ENCODE measurements around the gene NBAS.

The NBAS gene

DNA sequence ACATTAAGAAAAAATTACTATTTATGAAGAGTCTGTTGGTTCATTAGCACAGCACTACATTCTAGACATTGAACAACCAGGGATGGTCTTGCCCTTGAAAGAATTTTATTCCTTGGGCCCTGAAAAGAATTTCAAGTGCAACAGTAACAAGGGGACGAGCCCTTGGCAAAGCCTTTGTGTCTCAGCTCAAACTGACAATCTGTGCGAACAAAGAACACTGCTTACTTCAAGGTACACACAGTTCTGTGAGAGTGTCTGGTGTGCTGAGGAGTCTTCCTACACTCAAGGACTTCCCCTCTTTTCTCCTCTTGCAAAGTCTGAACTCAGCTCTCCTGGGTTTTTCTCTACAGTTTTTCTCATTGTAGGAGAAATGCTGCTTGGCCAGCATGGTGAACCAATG lies 373.4 kb downstream of the NBAS start:
- DNase-seq = no peak

DNA sequence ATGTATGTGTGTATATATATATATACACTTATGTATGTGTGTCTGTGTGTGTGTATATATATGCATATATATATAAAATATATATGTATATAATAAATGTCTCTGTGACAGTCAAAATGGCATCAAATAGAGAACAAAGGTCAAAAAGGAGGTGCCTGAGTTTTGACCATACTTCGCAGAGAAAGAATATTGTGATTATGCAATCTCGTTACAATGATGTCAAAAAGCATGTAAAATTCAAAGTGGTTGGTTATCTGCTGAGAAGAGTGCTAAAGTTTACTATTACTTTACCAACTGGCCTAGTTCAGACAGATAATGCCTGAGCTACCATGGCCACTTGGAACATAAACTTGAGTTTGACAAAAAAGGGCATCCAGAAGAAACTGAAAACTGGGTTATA lies 375.0 kb downstream of the NBAS start:
- no peak for DNase-seq

DNA sequence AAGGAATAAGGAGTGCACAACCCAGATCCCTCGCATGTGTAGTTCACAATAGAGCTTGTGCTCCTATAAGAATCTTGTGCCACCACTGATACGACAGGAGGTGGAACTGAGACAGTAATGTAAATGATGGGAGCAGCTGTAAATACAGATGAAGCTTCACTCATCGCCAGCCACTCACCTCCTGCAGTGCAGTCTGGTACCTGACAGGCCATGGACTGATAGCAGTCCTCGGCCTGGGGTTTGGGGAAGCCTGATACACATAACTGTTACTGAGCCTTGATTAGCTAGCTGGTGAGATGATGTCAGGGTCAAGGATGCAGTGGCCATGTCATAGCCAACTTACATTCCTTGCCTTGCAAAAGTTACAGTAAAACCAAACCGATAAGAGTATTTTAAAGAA lies 376.6 kb downstream of the NBAS start:
- DNase-seq = no peak

DNA sequence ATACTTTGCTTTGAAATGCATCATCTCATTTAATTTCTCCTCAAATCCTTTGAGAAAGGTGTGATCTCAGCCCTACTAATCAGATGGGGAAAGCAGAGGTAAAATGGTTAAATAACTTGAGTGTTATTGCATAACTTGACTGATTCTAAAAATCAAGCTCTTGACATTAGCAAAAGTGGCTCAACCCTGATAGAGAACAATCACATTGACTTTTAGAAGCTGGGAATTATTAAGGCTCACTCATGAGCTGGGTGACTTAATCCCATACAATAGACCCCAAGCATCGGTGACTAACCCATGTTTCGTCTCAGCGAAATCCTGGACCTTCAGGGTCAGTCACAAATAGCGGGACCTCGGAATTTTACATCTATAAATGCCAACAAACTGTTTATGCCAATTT lies 378.9 kb downstream of the NBAS start:
- no peak for DNase-seq

DNA sequence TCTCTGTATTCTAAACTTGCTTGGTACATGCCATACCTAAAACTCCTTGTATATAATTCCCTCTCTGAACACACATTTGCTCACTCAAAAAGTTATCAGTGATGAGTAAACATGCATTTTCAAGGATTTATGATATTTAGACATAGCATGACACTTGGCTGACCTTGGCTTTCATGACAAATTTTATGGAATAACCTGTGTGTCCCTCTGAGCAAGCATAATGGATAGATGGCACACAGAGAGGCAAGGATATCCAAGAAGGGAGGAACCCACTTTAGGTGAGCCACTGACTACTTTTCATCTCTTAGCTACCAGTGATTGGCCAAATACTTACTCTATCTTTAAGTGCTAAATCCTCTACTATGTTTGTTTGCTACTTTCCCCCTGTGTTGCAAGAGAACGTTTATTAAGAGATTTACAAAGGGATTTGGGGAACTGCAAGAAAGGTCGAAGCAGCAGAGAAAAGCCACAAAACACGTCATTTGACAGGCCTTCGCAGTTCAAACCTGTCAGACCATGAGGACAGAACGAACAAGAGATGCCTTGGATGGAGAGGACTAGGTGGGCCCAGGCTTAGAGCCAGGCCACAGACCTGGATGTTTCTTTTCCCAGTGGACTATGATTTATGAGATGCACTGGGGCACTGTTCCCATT lies 379.9 kb downstream of the NBAS start:
- no peak for DNase-seq

DNA sequence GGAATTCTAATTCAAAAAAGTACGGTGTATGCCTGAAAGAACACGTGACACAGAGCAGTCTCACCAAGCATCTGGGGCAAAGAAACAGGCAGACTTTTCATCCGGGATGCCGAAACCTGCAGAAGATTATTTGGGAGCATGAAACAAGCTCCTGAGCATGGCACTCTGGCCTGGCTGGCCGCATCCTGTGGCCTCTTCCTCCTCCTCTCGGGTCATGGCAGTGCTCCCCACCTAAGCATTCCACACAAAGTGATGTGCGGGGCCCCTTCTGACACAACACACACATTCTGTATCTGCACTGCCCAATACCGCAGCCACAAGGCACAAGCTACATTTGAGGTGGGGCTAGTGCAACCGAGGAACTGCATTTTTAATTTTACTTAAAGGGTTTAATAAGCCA lies 380.8 kb downstream of the NBAS start:
- no peak for DNase-seq

DNA sequence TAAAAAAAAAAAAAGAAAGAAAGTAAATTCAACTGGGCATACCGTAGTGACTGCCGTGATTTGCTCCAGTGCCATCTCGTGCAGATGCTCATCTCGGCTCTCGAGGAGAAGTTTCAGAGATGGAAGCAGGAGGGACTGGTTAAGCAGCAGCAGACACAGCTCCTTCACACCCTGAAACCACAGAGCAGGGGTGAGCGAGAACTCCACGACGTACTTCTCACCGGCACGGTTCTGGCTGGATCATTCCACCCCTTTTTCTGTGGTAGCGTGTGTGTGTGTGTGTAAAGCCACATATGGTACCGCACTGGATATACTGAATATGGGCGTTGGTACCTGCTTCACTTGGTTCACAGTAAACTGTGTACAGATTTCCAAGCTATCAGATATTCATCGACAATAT lies 382.2 kb downstream of the NBAS start:
- peak in 1 of 2 donors; percentile 5 for DNase-seq

DNA sequence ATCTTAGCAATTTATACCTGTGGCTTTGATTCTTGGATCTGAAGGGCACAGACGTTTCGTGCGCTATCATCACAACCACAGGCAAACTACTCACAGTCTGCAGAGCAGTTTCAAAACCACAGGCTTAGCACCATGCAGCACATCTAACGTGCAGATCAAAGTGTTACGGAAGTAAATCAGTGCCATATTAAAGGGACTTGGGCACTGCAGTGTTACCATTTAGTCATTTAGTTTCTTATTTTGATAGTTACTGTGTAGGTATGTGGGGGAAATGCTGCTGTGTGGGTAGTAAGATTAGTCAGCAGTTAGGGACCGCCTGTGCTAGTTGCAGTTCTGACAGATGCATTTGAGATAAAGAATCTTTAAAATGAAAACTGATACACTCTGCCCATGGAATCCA lies 384.0 kb downstream of the NBAS start:
- DNase-seq = peak; percentile 61 to 72

DNA sequence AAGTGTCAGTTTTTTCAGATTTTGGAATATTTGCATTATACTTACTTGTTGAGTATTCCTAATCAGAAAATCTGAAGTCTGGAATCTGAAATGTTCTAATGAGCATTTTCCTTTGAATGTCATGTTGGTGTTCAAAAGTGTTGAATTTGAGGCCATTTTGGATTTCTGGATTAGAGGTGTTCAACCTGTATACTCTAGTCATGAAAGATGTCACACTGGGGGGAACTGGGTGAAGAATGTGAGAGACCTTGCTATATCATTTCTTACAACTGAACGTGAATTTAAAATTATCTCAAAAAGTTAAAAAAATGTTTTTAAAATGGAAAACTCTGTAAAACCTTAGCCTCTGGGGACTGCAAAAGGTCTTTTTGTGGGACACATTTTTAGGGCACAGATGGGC lies 384.5 kb downstream of the NBAS start:
- no peak for DNase-seq

DNA sequence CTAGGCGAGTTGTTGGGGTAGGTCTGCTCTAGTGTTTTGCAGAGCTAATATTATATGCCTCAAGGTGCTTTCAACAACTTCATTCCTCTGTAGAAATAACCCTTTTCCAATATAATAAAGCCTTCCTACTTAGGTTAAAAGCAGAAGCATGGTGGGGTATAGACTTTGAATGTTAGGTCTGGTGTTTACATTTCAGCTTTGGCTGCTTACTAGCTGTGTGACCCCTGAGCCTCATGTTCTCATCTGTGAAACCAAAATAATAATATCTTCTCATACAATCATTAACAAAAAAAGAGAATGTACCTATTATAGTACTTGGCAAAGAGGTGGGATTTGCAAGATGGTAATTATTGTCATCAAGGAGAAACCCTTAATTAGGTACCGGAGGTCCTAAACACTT lies 386.6 kb downstream of the NBAS start:
- DNase-seq = no peak

DNA sequence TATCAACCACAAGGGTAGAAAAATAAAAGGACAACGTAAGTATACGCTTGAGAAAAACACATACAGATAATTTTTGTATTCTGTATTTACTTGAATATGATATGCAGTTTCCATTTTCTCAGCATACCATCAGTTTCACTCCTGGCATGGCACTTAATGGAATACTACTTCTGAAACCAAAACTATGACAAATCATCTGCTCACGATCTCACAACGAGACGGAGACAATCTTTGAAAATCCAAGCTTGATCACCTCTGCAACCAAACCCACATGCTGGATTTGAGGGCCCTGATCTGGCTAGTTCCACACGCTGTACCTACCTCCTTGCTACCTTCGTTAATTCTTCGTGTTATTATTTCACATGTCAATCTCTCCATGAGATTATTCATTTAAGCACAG lies 387.6 kb downstream of the NBAS start:
- peak; percentile 6 to 34 for DNase-seq

DNA sequence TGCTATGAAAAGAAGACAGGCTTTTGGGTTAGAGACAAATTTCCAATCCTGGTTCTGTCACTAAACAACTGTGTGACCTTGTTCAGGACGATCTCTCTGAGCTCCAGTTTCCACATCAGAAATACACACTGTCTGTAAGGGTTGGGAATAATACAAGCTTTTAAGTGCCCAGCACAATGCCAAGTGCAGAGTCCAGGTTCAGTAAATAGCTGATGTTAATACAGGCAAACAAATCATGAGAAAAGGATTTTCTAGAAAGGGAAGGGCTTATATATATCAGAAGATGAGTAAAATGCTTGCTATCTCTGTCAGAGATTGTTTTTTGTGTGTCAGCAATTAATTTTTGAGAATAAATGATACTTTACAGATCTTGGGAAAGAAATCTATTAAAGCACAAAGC lies 388.3 kb downstream of the NBAS start:
- DNase-seq = no peak

DNA sequence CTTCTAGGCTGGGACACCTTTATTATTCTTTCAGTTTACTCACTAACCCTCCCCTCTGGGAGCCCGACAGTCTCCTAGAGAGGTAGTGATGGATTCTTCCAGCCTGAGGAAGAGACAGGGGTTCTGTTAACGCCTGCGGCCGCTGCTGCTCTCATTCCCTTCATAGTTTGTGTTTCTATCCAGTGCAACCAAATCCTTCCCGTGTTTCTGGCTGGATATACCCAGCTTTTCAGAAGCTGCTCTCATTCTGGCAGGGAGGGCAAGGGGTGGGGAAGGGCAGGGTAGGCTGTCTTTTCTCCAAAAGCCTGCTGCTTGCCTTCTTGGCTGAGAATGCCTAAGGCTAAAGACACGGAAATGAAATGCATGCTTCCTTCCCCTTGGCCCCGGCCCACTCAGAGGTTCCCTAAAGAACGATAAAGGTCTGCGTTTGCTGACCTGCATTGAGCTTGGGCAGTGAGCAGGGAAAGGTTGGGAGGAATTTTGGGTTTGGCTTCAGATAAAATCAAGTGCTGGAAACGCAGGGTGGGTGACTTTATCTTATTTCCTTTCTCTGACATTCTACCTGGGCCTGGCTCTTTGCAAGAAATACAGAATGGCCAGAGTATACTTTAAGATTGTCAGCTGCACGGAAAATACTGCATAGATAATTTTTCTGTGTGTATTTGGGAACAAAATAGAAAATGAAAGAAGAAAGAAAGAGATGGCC lies 390.9 kb downstream of the NBAS start:
- no peak for DNase-seq

DNA sequence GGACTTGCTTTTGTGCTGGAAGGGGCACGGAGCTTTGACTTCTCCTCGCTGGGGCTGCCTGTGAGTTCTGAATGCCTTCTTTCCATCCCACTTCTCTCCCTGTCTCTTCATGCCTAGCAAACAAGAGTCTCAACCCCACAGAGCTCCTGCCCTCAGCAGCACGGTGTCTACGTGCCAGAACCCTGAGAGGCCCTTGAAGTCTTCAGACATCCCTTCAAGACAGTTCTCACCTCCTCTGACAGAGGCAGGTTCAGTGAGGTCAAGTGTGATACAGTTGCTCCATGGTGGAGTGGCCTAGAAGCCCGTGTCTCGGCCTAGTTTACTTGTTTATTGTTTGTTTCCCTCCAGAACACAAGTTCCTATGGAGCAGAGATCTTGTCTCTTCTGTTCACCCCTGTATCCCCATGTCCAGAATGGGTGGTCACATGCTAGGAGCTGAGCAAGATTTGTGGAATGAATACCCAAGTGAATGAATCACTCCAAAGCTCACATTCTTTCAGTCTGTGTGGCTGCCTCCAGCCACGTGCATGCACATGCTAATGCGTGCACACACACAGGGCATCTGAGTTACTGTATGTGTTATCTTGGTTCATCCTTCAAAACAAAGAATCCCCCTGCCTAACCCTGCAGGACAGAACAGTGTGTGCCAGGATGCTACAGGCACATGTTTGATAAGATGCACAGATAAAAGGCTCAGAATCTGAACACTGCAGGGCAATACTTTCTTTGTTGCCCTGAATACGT lies 391.6 kb downstream of the NBAS start:
- no peak for DNase-seq

DNA sequence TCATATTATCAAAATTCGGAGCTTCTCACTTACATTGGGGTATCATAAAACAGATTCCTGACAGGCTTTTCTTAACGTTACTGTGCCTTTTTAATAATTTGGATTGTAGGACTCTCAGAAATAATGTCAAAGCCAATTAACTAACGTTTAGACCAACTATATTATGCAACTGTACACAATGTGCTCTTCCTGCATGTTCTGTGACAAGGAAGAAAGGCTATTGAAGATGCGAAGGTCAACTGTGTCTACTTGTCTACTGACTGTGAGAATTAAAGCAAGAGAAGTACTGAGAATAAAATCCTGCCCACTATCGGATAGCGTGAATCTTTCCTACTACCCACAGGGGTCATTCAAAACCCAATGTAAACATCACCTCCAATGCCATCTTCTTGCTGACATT lies 393.0 kb downstream of the NBAS start:
- DNase-seq = no peak

DNA sequence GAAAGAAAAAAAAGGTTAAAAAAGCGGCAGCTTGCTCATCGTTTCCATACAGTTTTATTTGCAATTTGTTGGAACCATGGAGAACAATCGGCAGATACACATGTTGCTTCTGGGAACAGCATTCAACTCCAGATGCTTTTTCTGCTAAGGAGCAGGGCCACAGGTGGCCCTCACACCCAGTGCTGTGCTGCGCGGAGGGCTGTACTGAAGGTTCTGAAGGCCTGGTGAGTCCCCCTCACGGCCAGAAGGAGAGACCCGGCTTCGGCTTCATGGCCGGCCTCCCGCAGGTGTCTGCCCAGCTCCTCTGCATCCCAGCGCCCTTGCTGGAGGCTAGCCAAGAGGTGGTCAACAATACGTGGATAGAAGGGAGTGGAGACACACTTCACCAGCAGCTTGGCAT lies 394.3 kb downstream of the NBAS start:
- DNase-seq = no peak

DNA sequence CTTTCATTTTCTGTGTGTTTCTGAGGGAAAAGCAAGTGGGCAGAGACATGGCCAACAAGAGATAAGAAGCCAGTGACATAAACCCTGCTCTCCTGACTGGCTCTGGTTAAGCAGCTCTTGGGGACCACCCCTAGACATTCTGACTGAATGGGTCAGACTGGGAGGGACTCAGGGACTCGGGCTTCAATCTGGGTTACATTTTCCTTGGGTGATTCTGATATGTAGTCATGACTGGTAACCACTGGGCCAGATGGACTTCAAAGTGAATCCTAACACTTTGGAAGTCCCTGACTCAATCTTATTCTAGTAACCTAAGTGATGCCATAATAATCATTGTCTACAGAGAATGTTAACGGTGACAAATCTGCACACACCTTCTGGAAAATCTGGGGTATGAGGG lies 397.8 kb downstream of the NBAS start:
- no peak for DNase-seq

DNA sequence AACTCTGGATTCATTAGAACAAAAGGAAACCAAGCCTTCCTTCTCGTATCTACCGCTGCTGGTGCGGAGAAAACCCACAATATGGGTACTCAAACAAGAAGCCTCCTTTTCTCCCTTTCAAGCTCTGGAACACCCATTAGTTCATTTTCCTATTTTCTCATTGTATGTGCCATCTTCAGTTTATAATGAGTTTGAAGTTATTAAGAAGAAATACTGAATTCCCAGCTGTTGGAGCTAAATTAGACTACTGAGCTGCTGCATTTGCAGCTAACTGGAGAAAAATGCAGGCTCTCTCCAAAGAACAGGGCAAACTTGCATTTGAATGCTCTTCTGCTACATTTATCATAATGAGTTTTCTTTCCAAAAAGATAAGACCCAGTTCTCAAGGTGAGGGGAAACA lies 398.5 kb downstream of the NBAS start:
- no peak for DNase-seq

DNA sequence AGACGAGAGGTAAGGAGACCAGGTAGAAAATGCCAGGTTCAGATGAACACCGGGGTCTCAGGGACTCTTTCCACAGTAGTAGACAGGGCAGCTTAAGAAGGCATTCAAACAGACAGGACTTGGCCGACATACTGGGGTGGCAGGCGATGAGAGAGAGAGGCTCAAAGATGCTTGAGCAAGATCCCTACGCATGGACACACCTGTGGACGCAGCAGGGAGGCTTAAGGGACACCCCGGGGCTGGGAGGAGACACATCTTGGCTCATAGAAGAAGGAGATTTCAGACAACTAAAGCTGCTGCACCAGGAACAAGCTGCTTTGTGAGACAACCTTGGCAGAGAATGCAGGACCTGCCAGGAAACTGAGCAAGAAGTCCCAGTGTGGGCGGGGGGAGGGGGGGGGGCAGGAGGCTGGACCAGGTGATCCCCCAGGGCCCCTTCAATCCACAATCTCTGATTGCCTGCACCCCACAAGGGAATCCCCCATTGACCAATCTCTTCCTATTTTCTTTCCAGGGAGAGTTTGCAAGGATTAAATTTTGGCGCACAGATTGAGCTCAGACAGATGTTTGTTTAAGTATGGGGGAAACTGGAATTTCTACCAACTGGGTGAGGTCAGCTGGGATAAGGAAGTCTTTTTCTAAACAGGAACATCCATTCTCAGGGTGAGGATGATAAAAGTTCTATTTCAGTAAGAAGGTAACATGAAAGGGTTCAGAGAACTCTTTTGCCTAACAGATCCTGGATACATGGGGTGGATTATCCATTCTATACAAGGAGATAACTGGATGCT lies 400.7 kb downstream of the NBAS start:
- no peak for DNase-seq

DNA sequence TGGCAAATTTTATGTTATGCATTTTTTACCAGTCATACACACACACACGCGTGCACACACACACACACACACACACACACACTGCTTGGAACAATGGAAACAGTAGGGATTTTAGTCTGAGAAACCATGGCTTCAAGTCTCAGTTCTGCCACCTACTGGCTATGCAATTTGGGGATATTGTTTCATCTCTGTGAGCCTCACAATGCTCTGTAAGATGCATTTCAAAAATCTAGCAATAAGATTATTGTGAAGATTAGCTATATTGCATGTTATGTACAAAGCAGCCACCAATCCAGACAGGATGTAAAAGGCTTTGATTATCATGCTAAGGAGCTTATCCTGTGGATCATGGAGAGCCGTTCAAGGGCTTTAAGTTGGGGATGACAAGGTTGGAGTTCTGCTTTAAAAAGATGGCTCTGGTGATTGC lies 401.4 kb downstream of the NBAS start:
- DNase-seq = no peak

DNA sequence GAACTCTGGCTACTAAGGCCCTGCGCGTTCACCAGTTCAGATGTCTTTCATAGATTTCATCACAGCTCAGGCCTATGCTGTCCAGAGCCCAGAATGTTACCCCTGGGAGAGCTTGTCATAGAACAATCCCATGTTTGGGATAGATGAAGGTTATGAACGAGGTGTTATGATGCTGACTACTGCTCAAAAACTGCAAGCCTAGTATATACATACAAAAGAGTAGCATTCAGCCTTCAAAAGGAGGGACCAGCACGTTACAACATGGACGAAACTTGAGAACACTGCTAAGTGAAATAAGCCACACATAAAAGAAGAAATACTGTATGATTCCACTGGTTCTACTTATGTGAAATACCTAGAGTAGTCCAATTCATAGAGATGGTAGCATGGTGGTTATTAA lies 401.9 kb downstream of the NBAS start:
- DNase-seq = no peak

DNA sequence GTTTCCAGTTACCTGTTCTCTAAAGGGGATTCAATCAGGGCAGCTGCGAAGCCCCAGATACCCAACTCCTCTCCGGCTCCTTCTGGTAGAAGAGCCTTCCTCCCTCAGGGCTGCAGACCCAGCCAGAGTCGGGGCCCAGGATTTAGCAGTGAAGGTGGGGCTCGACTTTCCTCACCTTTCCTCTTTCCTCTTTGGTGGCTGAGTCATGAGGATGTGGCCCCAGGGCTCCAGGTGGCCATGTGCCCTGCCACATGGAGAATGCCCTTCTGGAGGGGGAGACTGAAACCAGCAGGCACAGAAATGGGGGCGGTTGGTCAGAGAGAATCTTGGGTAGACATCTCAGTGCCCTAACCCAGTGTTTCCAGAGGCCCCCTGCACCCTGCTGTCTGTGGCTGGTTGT lies 402.6 kb downstream of the NBAS start:
- DNase-seq = no peak

DNA sequence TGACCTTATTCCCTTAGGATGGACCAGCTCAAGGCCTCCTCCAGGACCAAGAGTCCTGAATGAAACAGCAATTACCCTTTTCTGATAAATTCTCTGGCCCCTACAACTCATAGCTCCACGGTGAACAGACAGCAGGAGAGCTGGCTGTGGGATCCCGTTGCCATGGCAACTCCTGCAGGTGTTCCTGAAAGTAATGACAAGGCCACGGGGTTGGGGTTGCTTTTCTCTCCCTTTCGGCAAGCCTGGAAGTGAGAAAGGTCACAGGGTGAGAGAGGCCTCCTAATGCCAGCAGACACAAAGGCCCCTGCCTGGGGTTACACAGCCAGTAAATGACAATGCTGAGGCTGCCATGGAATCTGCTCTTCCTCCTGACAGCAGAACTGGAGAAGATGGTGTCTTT lies 403.0 kb downstream of the NBAS start:
- no peak for DNase-seq
